ENCODE measurements around the gene EXOC2.

- TF ChIP-seq CTCF (IDR thresholded peaks at IDR 0.05) (no peak), EZH2 (IDR thresholded peaks at IDR 0.05; ENCODE audit: borderline replicate concordance, insufficient read depth, low read depth, low read length, poor library complexity, severe bottlenecking) (no peak)
These were observed 7.6 kb upstream of the EXOC2 start for GRCh38 chr6:700490-700889.

All from B cell (primary cell).